NCI-H2196 treated with DMSO at 0.1 percent for 48 hours (cell line): ENCODE measurements around the gene PRCC.
"Not testable (repeated sequence)": the region's sequence is repeated elsewhere in the genome, so short reads cannot be mapped to it uniquely, and the experiment has no call there.

ENCODE experiments used
- DNase-seq: peaks from one replicate; lab custom pipeline; 2025; ENCODE audit not compliant: unreplicated experiment; lab: John Stamatoyannopoulos, UW

The PRCC gene

DNA sequence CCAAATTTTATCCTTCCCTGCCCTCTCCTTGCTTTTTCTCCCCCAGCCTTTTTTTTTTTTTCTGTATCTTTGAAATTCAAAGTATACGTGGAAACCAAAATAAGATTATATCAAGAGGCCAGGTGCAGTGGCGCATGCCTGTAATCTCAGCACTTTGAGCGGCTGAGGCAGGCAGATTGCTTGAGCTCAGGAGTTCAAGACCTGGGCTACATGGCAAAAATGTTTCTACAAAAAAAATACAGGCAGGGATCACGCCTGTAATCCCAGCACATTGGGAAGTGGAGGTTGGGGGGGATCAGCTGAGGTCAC is 6.6 kb upstream of the PRCC start:
- DNase-seq = no peak

DNA sequence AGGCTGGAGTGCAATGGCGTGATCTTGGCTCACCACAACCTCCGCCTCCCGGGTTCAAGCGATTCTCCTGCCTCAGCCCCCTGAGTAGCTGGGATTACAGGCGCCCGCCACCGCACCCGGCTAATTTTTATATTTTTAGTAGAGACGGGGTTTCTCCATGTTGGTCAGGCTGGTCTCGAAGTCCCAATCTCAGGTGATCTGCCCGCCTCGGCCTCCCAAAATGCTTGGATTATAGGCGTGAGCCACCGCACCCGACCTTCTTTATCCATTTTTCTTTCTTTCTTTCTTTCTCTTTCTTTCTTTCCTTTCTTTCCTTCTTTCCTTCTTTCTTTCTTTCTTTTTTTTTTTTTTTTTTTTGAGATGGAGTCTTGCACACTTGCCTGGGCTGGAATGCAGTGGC is 2.2 kb upstream of the PRCC start:
- not testable (repeated sequence) for DNase-seq

DNA sequence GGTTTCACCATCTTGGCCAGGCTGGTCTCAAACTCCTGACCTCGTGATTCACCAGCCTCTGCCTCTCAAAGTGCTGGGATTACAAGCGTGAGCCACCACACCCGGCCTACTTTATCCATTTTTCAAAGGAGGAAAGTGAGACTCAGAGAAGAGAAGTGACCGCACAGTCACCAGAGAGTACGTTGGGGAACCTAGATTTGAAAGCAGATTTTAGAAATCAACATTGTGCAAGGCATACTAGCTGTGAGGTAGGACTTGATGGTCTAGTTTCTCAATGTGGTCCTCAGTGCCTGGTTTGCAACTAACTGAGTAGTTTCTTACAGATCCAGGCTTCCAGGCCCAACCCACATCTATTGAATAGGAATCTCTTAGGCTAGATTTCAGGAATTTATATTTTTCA is 1.7 kb upstream of the PRCC start:
- DNase-seq = no peak

DNA sequence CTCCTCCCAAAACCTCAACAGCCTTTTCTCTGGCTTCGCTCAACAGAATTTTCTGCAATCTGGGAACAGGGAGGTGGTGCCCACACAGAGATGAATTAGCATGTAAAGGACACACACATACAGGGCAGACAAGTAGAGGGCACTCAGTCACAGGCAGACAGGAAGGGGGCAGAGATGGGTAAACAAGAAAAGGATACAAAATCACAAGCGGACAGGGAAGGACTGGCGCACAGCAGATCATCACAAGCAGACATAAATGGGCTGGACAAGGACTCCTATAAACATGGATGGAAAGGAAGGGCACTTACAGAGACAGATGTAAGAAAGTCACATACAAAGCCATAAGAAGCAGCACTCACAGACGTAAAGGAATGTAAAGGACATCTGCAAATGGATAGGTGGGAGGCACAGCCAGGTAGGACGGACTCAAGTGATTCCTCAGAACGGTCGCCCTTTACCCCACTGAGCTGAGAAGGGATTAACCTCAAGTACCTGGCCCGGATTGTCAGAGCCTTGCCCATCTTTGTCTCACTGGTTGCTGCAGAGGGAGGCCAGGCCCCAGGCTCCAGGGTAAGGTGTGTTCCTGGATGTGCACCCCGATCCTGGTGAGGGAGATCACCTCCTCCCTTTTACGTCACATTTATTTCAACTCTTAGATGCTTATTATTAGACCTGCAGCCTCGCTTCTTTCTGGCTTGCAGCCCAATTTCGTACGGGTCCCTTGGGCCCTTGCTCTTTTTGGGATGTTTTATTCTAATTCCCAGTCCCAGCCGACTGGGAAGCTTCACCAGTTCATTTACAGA is 836 bp upstream of the PRCC start:
- peak; percentile 39 for DNase-seq

DNA sequence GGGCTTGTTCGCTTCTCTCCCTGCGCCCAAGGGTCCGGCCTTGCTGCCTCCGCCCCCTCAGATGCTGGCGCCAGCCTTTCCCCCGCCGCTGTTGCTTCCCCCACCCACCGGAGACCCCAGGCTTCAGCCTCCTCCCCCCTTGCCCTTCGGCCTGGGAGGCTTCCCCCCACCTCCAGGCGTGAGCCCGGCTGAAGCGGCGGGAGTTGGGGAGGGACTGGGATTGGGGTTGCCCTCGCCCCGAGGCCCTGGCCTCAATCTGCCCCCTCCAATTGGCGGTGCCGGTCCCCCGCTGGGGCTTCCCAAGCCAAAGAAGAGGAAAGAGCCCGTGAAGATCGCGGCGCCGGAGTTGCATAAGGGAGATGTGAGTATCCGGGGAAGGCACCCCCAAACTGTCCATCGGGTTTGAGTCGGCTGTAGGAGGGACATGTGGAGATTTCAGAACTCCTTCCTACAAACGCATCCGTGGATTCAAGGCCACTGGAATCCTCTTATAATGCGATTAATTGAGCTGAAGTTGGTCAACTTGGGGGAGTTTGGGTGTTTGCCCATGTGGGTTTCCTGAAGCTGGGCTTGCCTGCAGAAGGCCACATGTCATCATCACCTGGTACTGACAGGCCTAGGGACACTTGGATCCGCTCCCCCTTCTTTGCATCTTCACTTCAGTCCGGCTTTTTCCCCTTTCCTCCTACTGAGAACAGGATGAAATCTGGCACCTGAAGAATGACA is 707 bp downstream of the PRCC start:
- no peak for DNase-seq

DNA sequence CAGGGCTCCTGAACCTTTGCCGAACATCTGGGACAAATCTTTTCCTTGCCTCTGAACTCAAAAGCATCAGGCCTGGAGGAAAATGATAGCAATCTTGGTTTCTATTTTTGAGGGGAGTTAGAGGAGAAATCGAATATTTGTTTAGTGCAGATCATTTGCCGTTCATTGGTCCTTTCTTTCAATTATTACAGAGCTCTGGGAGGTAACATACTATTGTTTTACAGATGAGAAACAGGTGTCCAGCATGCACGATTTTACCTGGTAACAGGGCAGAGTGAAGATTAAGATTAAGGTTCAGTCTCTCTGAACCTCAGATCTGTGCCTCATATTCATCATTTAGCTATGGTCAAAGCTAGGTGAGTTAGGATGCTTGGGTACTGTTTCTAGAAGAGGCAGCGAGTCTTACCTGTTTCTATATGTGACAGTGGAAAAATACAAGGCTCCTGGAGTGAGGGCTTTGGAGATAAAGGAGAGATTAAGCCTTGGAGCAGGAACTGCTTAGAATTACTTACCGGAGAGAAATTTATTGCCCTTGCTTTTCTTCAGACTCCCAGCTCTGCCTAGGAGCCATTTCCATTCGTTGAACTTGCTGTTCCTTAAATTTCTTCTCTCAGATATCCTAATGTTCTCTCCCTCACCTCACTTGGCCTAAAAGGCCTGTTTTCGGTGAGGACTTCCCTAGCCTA is 1.4 kb downstream of the PRCC start:
- no peak for DNase-seq

DNA sequence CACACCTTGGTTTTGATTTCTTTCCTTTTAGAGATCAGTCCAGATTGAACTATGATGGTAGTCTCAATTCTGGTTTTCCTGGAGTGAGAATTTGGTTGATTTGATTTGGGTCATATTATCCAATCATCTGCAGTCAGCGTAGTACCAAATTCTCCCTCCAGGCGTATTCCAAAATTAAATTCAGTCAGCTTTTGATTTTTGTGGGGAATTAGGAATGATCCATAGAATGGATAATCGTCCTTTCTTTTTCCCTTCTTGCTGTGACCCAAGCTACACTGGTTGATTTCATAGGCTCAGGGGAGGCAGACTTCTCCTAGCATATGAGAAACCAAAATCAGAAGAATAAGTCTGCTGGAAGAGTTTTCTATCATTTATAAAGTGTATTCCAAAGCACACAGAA is 4.9 kb downstream of the PRCC start:
- DNase-seq = no peak

DNA sequence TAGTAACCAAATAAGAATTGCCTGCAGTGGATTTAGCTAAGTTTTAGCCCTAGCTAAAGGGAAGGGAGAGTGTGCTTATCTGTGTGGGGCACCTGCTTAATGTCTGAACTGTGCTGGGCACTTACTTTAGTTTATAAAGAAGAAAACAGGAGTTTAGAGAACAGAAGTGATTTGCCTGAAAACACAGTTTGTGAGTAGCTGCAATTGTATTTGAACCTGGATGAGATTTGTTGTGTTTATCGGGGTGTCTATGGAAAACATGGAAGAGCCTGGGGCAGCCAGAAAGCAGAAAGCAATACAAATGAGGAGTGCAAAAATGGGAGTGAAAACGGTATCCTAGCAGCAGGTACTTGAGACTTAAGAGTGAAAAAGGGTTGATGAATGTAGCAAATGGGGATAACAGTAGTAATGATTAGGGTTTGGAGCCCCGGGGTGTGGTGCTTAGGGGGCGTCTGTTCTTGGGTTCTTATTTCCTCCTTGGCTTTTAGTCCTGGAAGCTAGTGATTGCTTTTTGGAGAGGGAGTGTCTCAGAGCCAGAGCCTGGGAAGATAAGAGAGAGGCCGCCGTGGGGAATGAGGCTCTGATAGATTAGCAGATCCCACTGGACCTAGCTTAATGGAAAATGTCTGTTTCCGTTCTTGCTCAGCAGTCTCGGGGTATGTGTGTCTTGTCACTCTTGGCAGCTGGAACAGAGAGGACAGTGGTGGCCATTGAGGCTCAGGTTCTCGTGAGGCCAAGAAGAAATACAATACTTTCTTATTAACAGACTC is 5.6 kb downstream of the PRCC start:
- DNase-seq = no peak

DNA sequence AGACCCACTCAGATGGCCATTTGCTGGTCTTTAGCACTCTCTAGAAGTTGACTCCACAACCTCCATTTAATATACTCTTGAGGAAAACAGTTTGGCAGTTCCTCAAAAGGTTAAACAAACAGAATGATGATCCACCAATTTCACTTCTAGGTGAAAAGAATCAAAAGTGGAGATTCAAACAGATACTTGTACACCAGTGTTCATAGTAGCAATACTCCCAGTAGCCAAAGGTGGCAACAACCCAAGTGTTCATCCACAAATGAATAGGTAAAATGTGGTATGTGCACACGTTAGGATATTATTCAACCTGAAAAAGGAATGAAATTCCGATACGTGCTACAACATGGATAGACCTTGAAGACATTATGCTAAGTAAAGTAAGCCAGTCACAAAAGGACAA is 6.3 kb downstream of the PRCC start:
- DNase-seq = no peak

DNA sequence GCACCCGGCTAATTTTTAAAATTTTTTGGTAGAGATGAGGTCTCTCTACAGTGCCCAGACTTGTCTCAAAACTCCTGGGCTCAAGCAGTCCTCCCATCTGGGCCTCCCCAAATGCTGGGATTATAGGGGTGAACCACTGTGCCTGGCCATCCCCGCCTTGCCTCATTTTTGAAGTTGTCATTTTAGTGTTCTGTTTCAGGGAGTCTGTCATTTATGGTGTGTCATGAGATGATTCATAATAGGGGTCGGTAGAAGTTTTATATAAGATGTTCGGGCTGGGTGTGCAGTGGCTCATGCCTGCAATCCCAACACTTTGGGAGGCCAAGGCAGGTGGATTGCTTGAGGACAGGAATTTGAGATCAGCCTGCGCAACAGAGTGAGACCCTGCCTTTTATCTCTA is 8.5 kb downstream of the PRCC start:
- DNase-seq = no peak

DNA sequence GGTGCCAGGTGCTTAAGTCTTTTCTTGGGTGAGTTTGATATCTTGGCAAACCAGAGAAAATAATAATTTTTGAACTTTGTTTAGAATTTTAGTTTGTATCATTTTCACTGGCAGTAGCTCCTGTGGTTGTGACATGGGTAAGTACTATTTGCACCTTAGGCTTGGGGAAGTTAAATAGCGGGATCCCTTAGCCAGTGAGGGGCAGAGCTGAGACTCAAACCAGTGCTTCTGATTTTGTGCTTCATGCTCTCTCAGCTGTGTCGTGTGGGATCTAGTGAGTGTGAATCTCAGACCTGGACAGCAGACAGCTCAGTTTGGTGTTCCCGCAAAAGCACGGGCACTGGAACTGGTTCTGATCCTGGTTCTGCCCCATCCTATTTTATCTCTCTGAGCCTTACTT is 9.6 kb downstream of the PRCC start:
- DNase-seq = no peak

DNA sequence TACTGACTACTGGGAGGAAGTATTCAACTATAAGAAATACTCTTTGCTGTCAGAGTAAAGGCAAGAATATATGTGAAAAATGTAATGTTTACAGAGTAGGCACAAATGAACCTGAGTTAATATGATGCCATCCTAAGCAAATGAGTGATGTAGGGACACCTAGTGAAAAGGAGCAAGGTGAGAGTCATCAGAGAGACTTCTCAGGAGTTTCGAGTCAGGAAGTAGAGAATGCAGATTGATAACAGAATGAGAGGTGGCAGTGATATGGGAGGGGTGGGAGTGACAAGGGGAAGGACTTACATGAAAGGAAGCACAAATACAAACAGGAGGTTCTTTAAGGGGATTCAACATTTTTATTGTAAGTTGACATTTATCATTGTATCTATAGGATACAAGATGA is 10.2 kb downstream of the PRCC start:
- DNase-seq = no peak

DNA sequence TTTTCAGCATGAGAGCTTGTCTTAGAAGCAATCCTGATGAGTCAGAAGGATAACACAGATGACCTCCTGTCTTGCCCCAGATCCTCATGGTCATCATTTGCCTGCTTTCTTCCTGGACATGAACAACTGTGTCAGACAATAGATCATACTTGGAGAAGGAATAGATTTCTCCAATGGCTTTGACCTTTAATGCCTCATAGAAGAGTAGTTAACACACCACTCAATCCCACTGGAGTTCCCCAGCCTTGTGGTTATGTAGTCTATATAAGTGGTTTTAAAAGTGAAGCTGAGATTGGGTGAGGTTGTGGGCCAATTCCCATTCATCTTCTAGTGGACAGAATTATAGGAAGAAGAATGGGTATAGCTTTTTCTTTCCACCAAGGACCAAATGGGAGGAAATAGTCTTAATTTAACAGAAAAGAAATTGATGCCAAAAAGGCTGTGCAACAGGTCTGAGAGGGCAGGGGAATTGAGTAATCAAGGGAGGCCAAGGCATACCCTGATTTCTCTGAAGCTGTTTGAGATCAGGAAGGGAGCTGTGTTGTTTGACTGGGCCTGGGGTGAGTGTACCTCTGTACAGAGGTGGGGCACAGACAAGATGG is 14.4 kb downstream of the PRCC start:
- no peak for DNase-seq

DNA sequence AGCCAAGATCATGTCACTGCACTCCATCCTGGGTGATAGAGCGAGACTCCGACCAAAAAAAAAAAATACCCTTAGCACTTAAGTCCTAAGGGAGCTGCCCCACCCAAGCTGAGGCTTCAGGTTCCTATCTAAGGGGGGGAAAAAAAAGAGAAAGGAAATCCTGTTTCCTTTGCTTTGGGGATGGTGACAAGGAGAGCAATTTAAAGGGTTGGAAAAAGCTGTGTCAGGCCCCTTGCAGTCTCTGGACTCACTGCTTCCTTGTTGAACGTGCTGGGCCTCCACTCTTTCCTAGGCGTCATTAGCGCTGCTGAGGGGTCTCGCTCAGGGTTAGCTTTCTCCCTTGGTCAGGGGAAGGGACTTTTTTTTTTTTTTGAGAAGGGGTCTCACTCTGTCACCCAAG is 18.1 kb downstream of the PRCC start:
- no peak for DNase-seq

DNA sequence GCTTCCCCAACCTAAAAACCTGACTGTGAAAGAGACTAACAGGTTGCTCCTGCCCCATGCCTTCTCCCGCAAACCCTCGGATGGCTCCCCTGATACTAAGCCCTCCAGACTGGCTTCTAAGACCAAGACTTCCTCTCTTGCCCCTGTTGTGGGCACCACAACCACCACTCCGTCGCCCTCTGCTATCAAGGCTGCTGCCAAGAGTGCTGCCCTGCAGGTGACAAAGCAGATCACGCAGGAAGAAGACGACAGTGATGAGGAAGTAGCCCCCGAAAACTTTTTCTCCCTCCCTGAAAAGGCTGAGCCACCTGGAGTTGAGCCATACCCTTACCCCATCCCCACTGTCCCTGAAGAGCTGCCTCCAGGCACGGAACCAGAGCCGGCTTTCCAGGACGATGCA is 19.3 kb downstream of the PRCC start:
- no peak for DNase-seq

DNA sequence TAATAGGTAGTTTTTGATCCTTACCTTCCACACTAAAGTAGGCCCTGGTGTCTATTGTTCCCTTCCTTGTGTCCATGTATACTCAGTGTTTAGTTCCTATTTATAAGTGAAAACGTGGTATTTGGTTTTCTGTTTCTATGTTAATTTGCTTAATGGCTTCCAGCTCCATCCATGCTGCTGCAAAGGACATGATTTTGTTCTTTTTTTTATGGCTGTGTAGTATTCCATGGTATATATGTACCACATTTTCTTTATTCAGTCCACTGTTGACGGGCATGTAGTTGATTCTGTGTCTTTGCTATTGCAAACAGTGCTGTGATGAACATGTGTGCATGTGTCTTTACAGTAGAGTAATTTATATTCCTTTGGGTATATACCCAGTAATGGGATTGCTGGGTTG is 20.8 kb downstream of the PRCC start:
- no peak for DNase-seq

DNA sequence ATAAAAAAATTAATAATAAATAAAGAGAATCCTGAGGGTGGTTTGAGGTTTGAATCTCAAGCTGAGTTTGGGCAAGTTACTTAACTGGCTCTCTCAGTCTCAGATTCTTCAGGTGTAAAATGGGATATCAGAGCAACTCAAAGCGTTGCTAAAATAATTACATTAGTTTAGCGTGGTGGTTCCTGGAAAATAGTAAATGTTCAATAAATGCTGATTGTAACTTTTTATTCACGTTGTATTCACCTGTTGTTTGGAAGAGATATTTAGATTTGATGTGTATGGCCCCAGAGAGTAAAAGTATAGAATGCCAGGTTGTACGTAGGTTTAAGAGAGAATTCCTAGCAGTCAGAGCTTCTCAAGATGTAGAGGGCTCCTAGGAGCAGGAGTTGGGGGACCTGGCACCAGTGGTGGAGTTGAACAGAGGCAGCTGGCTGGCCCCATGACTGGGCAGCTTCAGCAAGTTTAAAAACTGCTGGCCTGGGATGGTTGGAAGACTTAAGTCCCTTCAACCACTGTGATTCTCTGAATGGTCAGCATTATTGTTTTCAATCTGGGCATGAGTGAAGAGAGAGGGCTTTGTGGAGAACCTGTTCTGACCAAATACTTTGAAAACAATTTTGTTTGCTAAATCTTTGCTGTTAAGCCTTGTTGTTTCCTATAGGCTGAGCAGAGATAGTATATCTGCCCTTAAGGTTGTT is 22.4 kb downstream of the PRCC start:
- DNase-seq = no peak

DNA sequence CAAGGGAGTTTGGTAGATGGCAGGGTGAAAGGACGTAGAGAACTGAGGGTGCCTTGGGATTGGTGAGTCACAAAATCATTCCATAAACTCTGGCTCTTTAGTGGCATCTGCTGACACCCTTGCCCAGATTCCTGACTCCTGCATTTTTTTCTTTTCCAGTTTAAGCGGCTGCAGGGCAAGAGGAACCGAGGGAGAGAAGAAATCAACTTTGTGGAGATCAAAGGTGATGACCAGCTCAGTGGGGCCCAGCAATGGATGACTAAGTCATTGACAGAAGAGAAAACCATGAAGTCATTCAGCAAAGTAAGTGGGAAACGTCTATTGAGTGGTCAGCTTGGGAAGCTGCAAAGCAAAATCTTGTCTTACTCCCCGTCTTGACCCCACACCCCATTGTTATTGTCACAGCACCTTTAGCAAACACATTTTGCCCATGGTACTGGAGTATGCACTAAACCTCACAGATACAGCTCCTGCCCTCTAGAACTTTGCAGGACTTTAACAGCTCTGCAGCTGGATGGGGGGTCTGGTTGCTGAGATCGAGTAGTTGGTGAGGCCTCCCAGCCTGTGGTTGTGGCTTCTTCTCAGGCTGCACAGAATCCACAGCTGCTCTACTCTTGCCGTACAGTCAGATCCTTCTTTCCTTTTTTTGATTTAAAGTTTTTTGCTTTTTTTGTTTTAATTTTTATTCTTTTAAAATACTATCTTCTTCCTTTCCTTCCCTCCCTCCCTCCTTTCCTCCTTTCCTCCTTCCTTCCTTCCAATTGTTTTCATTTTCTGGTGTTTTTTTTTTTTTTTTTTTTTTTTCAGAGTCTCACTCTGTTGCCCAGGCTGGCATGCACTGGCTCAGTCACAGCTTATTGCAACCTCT is 27.4 kb downstream of the PRCC start:
- no peak for DNase-seq

DNA sequence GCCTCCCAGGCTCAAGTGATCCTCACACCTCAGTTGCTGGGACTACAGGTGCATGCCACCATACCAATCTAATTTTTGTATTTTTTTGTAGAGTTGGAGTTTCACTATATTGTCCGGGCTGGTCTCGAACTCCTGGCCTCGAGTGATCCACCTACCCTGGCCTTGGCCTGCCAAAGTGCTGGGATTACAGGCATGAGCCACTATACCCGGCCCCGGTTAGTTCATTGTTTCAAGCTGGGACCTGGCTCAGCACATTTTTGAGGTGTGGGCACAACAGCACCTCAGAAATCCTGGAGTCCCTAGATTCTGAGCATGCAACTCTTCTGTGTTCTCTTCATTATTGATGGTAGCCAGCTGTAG is 28.0 kb downstream of the PRCC start:
- no peak for DNase-seq

DNA sequence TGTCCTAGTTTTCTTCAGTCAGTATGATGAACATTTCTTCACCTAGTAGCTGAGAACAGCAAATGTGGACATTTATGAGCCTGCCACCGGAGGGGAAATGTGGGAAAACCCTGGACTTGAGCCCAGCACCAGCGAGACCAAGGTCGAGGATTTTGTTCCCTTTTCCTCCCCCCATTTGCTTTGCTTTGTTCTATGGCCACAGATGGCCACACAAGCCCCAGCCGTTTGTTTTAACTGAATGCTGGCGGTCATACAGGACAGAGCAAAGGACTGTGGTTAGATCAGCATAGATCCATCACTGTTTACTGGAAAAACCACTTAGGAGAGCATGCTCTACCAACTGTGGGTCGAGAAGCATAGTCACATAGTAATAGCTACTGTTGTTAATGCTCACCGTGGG is 28.5 kb downstream of the PRCC start:
- peak; percentile 45 for DNase-seq
